ENCODE results near the gene CDKL2. TPM values are rescaled to one million over a fixed set of nuclear protein-coding genes. Genes with fewer than 3 reads are reported as not detected.

CDKL2 gene
- total RNA-seq, 1 experiment from 2014 or later: 5.7 TPM

DNA sequence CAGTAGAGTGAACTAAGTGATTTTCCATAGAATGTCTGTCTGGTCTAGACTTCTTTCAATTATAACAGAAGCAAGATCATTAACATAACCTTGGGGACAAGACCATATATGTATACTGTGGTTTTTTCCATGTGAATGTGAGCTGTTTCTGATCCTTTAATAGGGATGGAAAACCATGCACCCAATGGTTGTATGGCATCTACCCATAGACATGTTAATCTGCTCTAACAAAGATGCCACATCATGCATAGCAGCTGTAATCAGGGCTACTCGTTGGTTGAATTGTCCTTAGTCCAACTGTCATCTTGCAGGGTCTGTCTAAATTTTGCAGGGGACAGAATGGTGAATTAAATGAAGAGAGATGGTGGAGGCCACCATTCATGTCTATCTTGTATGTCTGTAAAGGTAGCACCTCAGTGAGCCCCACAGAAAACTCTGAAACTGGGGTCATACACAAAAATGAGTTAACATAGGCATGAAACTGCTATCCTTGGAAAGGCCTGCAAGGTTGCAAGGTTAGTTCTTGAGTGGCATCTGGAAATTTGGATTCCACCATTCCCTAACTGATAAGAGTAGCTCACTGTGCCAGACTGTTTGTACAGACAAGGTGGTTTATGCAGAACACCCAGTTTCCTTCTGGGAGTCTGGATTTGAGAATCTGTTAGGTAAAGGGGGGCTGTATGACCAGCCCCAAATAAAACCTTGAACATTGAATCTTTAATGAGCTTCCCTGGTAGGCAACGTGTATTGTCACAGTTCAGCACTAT is 99.6 kb downstream of the CDKL2 start:
- Histone ChIP-seq H3K36me3 (ENCODE audit: control insufficient read depth, insufficient read depth, low read length) (peaks cover 12% of the 10 kb centered on the region), H3K27me3 (ENCODE audit: control insufficient read depth, insufficient read depth, low read length) (no peaks in the 10 kb centered on the region), H3K9me3 (ENCODE audit: control insufficient read depth, insufficient read depth, low read depth, low read length) (no peaks in the 10 kb centered on the region), H3K4me1 (ENCODE audit: control insufficient read depth, insufficient read depth, low read length) (no peaks in the 10 kb centered on the region), H3K27ac (ENCODE audit: low read length) (no peak overlapping the region), H3K4me3 (ENCODE audit: low read depth in 2 of 2, low read length in 2 of 2) (no peak overlapping the region)
- POLR2A ChIA-PET: no interaction called here
- no TSS peak for BruUV-seq (replicated peaks)
- ATAC-seq: no peak
- in situ Hi-C loops (cut with HindIII; ENCODE audit: low pct_unique_long_range_greater_than_20kb, low sequenced_read_pairs) (no loop called here), intact Hi-C loops (cut with micrococcal nuclease; ENCODE audit: unreplicated experiment) (no loop called here)
- CTCF ChIA-PET: no interaction called here
- DNase-seq (ENCODE audit: low read depth, low spot score): no peak
- no peak for TF ChIP-seq POLR2AphosphoS5 (IDR thresholded peaks at IDR 0.05; ENCODE audit: low read depth, low read length)
- no peak for TF ChIP-seq SIN3A (IDR thresholded peaks at IDR 0.05; ENCODE audit: borderline replicate concordance, insufficient read depth, low read depth, low read length)
- TF ChIP-seq CTCF (IDR thresholded peaks at IDR 0.05): no peak
- TF ChIP-seq REST (IDR thresholded peaks at IDR 0.05; ENCODE audit: insufficient read depth in 1 of 2, low read depth in 2 of 2, low read length in 1 of 2): no peak
- no peak for TF ChIP-seq TCF7L2 (IDR thresholded peaks at IDR 0.05; ENCODE audit: low read depth, low read length)

Other genes with a start within 250 kb of the CDKL2 start
- 17.1 TPM for gene RCHY1, start 116.1 kb downstream of the CDKL2 start, total RNA-seq (2021; ENCODE audit: unreplicated experiment)
- 13.9 TPM for gene THAP6, start 116.1 kb downstream of the CDKL2 start, total RNA-seq (2021; ENCODE audit: unreplicated experiment)
- not detected for gene ODAPH, start 74.5 kb downstream of the CDKL2 start, total RNA-seq (2021; ENCODE audit: unreplicated experiment)
- gene G3BP2, start 42.9 kb upstream of the CDKL2 start, total RNA-seq (2021; ENCODE audit: unreplicated experiment): 146 TPM
- 50.0 TPM for gene USO1, start 94.0 kb upstream of the CDKL2 start, total RNA-seq (2021; ENCODE audit: unreplicated experiment)